ENCODE data around the gene CD69. TPM values are rescaled to one million over a fixed set of nuclear protein-coding genes. Genes with fewer than 3 reads are reported as not detected.

CD69 gene
- total RNA-seq, 2 experiments from 2014 or later = 631 to 659 TPM

DNA sequence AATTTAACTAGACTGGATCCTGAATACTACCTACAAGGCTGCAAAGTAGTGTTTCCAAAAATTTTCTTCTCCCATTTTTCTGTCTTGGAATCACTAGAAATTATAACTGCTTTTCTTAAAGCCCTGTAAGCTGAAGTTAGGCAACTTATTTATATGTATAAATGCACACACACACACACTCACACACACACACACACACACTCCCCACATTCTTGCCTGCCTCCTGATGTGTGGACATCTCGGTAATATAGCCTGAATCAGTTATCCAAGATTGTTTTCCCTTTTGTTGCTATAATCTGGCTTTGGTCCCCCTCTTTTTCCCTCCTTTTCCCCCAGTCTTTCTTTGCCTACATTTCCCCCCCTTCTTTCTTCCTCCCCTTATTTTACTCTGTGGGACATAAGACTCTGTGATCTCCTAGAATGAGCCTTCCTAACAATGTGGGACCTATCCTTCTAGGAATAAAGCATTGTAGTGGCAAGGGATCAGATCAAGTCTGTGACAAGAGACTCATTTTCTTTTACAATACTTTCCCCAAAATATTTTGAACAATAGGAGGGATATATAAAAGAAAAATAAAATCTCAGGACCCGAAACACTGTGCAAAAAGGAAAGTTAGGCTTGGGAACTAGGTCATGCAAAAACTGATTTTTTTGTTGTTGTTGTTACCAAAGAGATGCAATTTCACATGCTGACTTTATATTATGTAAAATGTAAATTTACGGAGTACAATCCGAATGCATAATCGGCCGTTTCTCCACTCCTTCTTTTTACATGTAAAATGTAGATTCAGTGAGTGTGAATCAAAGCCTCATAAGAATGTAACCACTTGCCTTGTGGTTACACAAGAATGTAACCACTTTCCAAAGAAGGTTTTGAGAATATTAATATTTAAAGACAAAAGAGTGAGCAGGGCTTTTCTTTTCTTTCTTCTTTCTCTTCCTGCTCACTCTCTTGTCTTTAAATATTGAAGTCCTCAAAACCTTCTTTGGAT lies 26.3 kb upstream of the CD69 start:
- intact Hi-C loops (cut with DNase I, micrococcal nuclease) = no loop called here
- POLR2A ChIA-PET = no interaction called here
- no peak overlapping the region for H3K27ac Mint-ChIP-seq

DNA sequence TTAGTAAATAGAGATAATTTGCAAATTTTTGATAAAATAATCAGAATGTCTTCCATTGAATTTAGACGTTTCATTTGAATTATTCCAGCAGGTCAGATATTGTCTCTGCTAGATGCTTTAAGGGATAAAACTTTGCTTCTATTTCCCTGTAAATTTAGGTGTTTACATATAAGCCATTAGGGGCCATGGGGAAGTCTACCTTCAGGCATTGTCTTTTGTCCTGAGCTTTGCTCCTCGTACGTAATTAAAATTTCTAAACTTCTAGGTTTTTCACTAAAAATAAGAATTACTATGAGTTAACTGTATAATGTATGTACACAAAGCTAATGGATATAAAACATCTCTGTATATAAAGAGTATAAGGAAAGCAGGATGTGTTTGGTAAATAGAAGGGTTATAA lies 24.1 kb upstream of the CD69 start:
- ChIA-PET CTCF (interaction anchor here (1.2 kb wide), 1 partner anchor 35 kb away, joined by 4 read pairs; no protein-coding TSS in a partner anchor), POLR2A (interaction anchor here (1.1 to 1.4 kb wide), 2 partner anchors 26 to 29 kb away, joined by 3 to 4 read pairs; no protein-coding TSS in a partner anchor)
- Mint-ChIP-seq H3K36me3 (ENCODE audit: low read depth) (no peaks in the 10 kb centered on the region), H3K27ac (no peak overlapping the region), H3K9me3 (peaks cover 2% of the 10 kb centered on the region), H3K27me3 (no peaks in the 10 kb centered on the region), H3K4me3 (no peak overlapping the region), H3K4me1 (ENCODE audit: low read depth) (peaks cover 27% of the 10 kb centered on the region)
- ATAC-seq (ENCODE audit: poor library complexity) (no peak), DNase-seq (no peak)
- TF ChIP-seq, protein P1, sequence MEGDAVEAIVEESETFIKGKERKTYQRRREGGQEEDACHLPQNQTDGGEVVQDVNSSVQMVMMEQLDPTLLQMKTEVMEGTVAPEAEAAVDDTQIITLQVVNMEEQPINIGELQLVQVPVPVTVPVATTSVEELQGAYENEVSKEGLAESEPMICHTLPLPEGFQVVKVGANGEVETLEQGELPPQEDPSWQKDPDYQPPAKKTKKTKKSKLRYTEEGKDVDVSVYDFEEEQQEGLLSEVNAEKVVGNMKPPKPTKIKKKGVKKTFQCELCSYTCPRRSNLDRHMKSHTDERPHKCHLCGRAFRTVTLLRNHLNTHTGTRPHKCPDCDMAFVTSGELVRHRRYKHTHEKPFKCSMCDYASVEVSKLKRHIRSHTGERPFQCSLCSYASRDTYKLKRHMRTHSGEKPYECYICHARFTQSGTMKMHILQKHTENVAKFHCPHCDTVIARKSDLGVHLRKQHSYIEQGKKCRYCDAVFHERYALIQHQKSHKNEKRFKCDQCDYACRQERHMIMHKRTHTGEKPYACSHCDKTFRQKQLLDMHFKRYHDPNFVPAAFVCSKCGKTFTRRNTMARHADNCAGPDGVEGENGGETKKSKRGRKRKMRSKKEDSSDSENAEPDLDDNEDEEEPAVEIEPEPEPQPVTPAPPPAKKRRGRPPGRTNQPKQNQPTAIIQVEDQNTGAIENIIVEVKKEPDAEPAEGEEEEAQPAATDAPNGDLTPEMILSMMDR (IDR thresholded peaks at IDR 0.05) = no peak
- intact Hi-C loops (cut with DNase I, micrococcal nuclease) = no loop called here
- Histone ChIP-seq H3K4me1 (ENCODE audit: insufficient read depth, low read length) (peaks cover 7% of the 10 kb centered on the region), H3K27ac (ENCODE audit: low read depth in 1 of 2, low read length in 2 of 2) (no peak overlapping the region), H3K36me3 (ENCODE audit: insufficient read depth, low read length) (no peaks in the 10 kb centered on the region), H3K27me3 (ENCODE audit: control insufficient read depth in 1 of 2, insufficient read depth in 2 of 2, low read length in 2 of 2) (no peaks in the 10 kb centered on the region), H3K4me3 (ENCODE audit: low read length) (no peak overlapping the region), H3K9me3 (ENCODE audit: control insufficient read depth in 1 of 2, insufficient read depth in 1 of 2, low read length in 2 of 2) (no peaks in the 10 kb centered on the region)

More for the DNA sequence above, 26.3 kb upstream of the CD69 start:
- no peaks in the 10 kb centered on the region for H3K27me3 Mint-ChIP-seq
- Histone ChIP-seq H3K9me3 (ENCODE audit: control insufficient read depth in 1 of 2, insufficient read depth in 1 of 2, low read length in 2 of 2) (no peaks in the 10 kb centered on the region), H3K36me3 (ENCODE audit: insufficient read depth, low read length) (no peaks in the 10 kb centered on the region), H3K4me1 (ENCODE audit: insufficient read depth, low read length) (no peaks in the 10 kb centered on the region), H3K4me3 (ENCODE audit: low read length) (no peak overlapping the region), H3K27ac (ENCODE audit: low read depth in 1 of 2, low read length in 2 of 2) (no peak overlapping the region), H3K27me3 (ENCODE audit: control insufficient read depth in 1 of 2, insufficient read depth in 2 of 2, low read length in 2 of 2) (no peaks in the 10 kb centered on the region)
- CTCF ChIA-PET = interaction anchor here (1.3 kb wide), 1 partner anchor 36 kb away, joined by 3 read pairs; no protein-coding TSS in a partner anchor
- H3K4me3 Mint-ChIP-seq = no peak overlapping the region
- no peaks in the 10 kb centered on the region for H3K36me3 Mint-ChIP-seq (ENCODE audit: low read depth)
- TF ChIP-seq, protein P1 (IDR thresholded peaks at IDR 0.05) = no peak
- ATAC-seq (ENCODE audit: poor library complexity) (no peak), DNase-seq (no peak)
- H3K4me1 Mint-ChIP-seq (ENCODE audit: low read depth) = peaks cover 13% of the 10 kb centered on the region
- no peaks in the 10 kb centered on the region for H3K9me3 Mint-ChIP-seq

DNA sequence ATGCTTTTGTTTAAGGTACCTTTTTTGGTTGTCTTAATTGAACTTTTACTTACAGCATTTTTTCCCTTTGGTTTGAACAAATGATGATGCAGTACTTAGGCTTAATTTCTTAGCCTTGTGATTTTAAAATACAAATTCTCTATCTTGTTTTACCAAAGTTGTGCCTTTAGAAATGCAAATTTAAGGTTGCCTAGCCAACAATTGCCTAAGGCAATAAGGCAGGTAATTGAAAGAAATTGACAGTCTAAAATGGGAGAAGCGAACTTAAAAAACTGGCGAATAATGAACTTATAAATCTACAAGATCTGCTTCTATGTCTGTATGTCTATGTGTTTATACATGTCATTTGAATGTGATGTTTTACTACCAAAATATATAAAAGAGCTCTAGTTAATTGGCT lies 23.6 kb upstream of the CD69 start:
- Histone ChIP-seq H3K27me3 (ENCODE audit: control insufficient read depth in 1 of 2, insufficient read depth in 2 of 2, low read length in 2 of 2) (no peaks in the 10 kb centered on the region), H3K27ac (ENCODE audit: low read depth in 1 of 2, low read length in 2 of 2) (no peak overlapping the region), H3K36me3 (ENCODE audit: insufficient read depth, low read length) (no peaks in the 10 kb centered on the region), H3K4me1 (ENCODE audit: insufficient read depth, low read length) (peaks cover 7% of the 10 kb centered on the region), H3K9me3 (ENCODE audit: control insufficient read depth in 1 of 2, insufficient read depth in 1 of 2, low read length in 2 of 2) (no peaks in the 10 kb centered on the region), H3K4me3 (ENCODE audit: low read length) (no peak overlapping the region)
- no peak overlapping the region for H3K4me3 Mint-ChIP-seq
- no peak for ATAC-seq (ENCODE audit: poor library complexity)
- no peak overlapping the region for H3K27ac Mint-ChIP-seq
- no peak for DNase-seq
- peaks cover 2% of the 10 kb centered on the region for H3K9me3 Mint-ChIP-seq
- intact Hi-C loops (cut with DNase I, micrococcal nuclease) = no loop called here
- H3K4me1 Mint-ChIP-seq (ENCODE audit: low read depth) = peaks cover 32% of the 10 kb centered on the region
- H3K36me3 Mint-ChIP-seq (ENCODE audit: low read depth) = no peaks in the 10 kb centered on the region
- no peaks in the 10 kb centered on the region for H3K27me3 Mint-ChIP-seq
- TF ChIP-seq, protein P1 (IDR thresholded peaks at IDR 0.05) = no peak
- CTCF ChIA-PET = interaction anchor here (0.7 to 1.2 kb wide), 2 partner anchors 13 to 34 kb away, joined by 3 to 4 read pairs; no protein-coding TSS in a partner anchor
- POLR2A ChIA-PET = interaction anchor here (1.1 to 1.4 kb wide), 2 partner anchors 26 to 29 kb away, joined by 3 to 4 read pairs; no protein-coding TSS in a partner anchor

Data from CD4-positive, alpha-beta T cell (primary cell).